DOHH2 (cell line): ENCODE results near the gene ABI2.

Source experiments
- EZH2phosphoT487 ChIP-seq: fragments of 200-600 bp; sonication (generic); IDR thresholded peaks from 2 replicates; pipeline ENCODE4 v1.6.1; 2017; ENCODE audit warnings: borderline replicate concordance, mild to moderate bottlenecking, antibody characterized with exemption, low read length, moderate library complexity, mixed read lengths
- TF ChIP-seq, protein P1 (sequence below): fragments of 200-600 bp; sonication (generic); IDR thresholded peaks from one replicate; pipeline ENCODE4 v1.5.1; 2014; ENCODE audit warnings: antibody characterized with exemption, mild to moderate bottlenecking, low read depth, low read length; ENCODE audit not compliant: poor library complexity, severe bottlenecking

DNA sequence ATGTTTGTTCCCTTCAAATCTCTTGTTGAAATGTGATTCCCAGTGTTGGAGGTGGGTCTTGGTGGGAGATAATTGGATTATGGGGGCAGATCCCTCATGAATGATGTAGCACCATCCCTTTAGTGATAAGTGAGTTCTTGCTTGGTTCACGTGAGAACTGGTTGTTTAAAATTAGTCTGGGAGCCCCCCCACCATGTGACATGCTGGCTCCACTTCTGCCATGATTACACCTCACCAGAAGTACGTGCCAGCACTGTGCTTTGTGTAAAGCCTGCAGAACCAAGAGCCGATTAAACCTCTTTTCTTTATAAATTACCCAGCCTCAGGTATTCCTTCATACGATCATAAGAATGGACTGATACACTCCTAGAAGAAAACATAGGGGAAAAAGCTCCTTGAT, 10.1 kb downstream of the ABI2 start:
- TF ChIP-seq, protein P1, sequence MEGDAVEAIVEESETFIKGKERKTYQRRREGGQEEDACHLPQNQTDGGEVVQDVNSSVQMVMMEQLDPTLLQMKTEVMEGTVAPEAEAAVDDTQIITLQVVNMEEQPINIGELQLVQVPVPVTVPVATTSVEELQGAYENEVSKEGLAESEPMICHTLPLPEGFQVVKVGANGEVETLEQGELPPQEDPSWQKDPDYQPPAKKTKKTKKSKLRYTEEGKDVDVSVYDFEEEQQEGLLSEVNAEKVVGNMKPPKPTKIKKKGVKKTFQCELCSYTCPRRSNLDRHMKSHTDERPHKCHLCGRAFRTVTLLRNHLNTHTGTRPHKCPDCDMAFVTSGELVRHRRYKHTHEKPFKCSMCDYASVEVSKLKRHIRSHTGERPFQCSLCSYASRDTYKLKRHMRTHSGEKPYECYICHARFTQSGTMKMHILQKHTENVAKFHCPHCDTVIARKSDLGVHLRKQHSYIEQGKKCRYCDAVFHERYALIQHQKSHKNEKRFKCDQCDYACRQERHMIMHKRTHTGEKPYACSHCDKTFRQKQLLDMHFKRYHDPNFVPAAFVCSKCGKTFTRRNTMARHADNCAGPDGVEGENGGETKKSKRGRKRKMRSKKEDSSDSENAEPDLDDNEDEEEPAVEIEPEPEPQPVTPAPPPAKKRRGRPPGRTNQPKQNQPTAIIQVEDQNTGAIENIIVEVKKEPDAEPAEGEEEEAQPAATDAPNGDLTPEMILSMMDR: no peak
- TF ChIP-seq EZH2phosphoT487: no peak
